HEK293 (cell line): Measurements from ENCODE around the gene DROSHA.

Experiments used
- FEZF1 ChIP-seq: fragments of 450-650 bp; formaldehyde crosslinking; IDR thresholded peaks from 2 replicates; pipeline ENCODE4 v1.5.1; 2016; ENCODE audit warnings: missing biosample characterization, missing genetic modification characterization
- TCF7L2 ChIP-seq: IDR thresholded peaks from 2 replicates; pipeline ENCODE4 v1.6.1; 2011; ENCODE audit warnings: low read depth, mild to moderate bottlenecking, inconsistent platforms, low read length, moderate library complexity, borderline replicate concordance
- ZNF274 ChIP-seq, 2 experiments: fragments of 200-500 bp in 1 of 2; fragments of 450-650 bp in 1 of 2; sonication (Bioruptor generic) in 1 of 2; formaldehyde crosslinking in 1 of 2; IDR thresholded peaks; 2 replicates each; pipeline versions ENCODE4 v1.5.1 to v1.6.1; 2014 to 2016; ENCODE audit warnings: borderline replicate concordance in 1 of 2, inconsistent platforms in 1 of 2, low read length in 1 of 2, missing biosample characterization in 1 of 2, missing genetic modification characterization in 1 of 2
- TF ChIP-seq, protein P1 (sequence below): fragments of 450-650 bp; formaldehyde crosslinking; IDR thresholded peaks from 2 replicates; pipeline ENCODE4 v1.5.1; 2016; ENCODE audit warnings: missing biosample characterization, missing genetic modification characterization
- TF ChIP-seq, protein P2 (sequence below): fragments of 450-650 bp; formaldehyde crosslinking; IDR thresholded peaks from 2 replicates; pipeline ENCODE4 v1.5.1; 2017; ENCODE audit warnings: missing biosample characterization, missing genetic modification characterization
- TF ChIP-seq, protein P3 (sequence below): fragments of 450-650 bp; formaldehyde crosslinking; IDR thresholded peaks from 2 replicates; pipeline ENCODE4 v1.5.1; 2016; ENCODE audit warnings: missing biosample characterization, missing genetic modification characterization

DNA sequence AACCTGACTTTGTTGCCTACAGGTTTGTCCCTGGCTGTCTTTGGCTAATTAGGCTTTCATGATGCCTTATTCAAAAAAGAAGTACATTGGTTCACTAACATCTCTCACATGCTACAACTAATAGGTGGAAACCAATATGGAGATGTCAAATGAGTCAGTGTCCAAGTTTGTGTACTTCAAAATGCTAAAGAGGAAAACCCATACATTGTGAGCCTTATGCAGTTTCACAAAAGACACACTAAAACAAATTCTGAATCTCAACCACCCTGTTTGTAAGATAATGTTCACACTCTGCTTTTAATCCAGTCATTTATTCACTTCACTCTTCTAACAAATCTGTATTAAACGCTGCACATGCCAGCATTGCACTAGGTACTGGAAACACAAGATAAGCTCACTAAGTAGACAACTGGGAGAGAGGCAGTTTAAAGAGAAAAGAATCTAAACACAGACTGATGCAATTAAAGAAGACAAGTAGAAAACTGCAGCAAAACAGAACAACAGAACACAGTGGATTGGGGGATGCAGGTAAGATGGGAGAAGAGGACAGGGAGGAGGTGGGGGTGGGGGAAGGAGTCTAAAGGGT is 104.1 kb downstream of the DROSHA start:
- TF ChIP-seq, protein P1, sequence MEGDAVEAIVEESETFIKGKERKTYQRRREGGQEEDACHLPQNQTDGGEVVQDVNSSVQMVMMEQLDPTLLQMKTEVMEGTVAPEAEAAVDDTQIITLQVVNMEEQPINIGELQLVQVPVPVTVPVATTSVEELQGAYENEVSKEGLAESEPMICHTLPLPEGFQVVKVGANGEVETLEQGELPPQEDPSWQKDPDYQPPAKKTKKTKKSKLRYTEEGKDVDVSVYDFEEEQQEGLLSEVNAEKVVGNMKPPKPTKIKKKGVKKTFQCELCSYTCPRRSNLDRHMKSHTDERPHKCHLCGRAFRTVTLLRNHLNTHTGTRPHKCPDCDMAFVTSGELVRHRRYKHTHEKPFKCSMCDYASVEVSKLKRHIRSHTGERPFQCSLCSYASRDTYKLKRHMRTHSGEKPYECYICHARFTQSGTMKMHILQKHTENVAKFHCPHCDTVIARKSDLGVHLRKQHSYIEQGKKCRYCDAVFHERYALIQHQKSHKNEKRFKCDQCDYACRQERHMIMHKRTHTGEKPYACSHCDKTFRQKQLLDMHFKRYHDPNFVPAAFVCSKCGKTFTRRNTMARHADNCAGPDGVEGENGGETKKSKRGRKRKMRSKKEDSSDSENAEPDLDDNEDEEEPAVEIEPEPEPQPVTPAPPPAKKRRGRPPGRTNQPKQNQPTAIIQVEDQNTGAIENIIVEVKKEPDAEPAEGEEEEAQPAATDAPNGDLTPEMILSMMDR (tag by site-specific recombination) = no peak
- TF ChIP-seq ZNF274 (IDR thresholded peaks at IDR 0.05; ENCODE audit: low read length) = no peak
- no peak for TF ChIP-seq ZNF274 (tag by site-specific recombination; IDR thresholded peaks at IDR 0.05; ENCODE audit: borderline replicate concordance)
- TF ChIP-seq, protein P2, sequence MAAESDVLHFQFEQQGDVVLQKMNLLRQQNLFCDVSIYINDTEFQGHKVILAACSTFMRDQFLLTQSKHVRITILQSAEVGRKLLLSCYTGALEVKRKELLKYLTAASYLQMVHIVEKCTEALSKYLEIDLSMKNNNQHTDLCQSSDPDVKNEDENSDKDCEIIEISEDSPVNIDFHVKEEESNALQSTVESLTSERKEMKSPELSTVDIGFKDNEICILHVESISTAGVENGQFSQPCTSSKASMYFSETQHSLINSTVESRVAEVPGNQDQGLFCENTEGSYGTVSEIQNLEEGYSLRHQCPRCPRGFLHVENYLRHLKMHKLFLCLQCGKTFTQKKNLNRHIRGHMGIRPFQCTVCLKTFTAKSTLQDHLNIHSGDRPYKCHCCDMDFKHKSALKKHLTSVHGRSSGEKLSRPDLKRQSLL (tag by site-specific recombination) = no peak
- TF ChIP-seq, protein P3, sequence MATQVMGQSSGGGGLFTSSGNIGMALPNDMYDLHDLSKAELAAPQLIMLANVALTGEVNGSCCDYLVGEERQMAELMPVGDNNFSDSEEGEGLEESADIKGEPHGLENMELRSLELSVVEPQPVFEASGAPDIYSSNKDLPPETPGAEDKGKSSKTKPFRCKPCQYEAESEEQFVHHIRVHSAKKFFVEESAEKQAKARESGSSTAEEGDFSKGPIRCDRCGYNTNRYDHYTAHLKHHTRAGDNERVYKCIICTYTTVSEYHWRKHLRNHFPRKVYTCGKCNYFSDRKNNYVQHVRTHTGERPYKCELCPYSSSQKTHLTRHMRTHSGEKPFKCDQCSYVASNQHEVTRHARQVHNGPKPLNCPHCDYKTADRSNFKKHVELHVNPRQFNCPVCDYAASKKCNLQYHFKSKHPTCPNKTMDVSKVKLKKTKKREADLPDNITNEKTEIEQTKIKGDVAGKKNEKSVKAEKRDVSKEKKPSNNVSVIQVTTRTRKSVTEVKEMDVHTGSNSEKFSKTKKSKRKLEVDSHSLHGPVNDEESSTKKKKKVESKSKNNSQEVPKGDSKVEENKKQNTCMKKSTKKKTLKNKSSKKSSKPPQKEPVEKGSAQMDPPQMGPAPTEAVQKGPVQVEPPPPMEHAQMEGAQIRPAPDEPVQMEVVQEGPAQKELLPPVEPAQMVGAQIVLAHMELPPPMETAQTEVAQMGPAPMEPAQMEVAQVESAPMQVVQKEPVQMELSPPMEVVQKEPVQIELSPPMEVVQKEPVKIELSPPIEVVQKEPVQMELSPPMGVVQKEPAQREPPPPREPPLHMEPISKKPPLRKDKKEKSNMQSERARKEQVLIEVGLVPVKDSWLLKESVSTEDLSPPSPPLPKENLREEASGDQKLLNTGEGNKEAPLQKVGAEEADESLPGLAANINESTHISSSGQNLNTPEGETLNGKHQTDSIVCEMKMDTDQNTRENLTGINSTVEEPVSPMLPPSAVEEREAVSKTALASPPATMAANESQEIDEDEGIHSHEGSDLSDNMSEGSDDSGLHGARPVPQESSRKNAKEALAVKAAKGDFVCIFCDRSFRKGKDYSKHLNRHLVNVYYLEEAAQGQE (tag by site-specific recombination) = no peak
- no peak for TF ChIP-seq TCF7L2
- TF ChIP-seq FEZF1 (tag by site-specific recombination) = no peak
